ENCODE data around the gene LONRF2.

- TF ChIP-seq PRRX2 (CRISPR knock-in tag; IDR thresholded peaks at IDR 0.05) (no peak), IRF2 (CRISPR knock-in tag; IDR thresholded peaks at IDR 0.05; ENCODE audit: borderline replicate concordance, low read depth) (no peak)
- TF ChIP-seq, protein P1, sequence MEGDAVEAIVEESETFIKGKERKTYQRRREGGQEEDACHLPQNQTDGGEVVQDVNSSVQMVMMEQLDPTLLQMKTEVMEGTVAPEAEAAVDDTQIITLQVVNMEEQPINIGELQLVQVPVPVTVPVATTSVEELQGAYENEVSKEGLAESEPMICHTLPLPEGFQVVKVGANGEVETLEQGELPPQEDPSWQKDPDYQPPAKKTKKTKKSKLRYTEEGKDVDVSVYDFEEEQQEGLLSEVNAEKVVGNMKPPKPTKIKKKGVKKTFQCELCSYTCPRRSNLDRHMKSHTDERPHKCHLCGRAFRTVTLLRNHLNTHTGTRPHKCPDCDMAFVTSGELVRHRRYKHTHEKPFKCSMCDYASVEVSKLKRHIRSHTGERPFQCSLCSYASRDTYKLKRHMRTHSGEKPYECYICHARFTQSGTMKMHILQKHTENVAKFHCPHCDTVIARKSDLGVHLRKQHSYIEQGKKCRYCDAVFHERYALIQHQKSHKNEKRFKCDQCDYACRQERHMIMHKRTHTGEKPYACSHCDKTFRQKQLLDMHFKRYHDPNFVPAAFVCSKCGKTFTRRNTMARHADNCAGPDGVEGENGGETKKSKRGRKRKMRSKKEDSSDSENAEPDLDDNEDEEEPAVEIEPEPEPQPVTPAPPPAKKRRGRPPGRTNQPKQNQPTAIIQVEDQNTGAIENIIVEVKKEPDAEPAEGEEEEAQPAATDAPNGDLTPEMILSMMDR (IDR thresholded peaks at IDR 0.05): no peak
Observed at GRCh38 chr2:100237770-100238169, 84.5 kb downstream of the LONRF2 start.

Measured in WTC11 (cell line).